Liver (tissue), 9 donors: ENCODE data around the gene ASS1. TPM values are rescaled to one million over a fixed set of nuclear protein-coding genes. Genes with fewer than 3 reads are reported as not detected.

Experiments
- DNase-seq: peaks from one replicate; pipeline ENCODE4 v3.0.0-alpha.2; 2017; ENCODE audit warnings: low spot score
- H3K27ac ChIP-seq, 2 donors: one replicate each; pipeline ENCODE4 v1.7.0; 2013; ENCODE audit warnings: inconsistent platforms in 2 of 2, low read length in 2 of 2, control low read depth in 1 of 2, low read depth in 1 of 2, mild to moderate bottlenecking in 1 of 2
- H3K27me3 ChIP-seq, 4 donors: one replicate each; pipeline versions ENCODE4 v1.6.1 to v1.7.0; 2013; ENCODE audit warnings: low read length in 3 of 4, inconsistent platforms in 1 of 4, mild to moderate bottlenecking in 1 of 4, moderate library complexity in 1 of 4; ENCODE audit not compliant: control insufficient read depth in 4 of 4, insufficient read depth in 4 of 4
- H3K36me3 ChIP-seq, 4 donors: one replicate each; pipeline versions ENCODE4 v1.6.1 to v1.7.0; 2013; ENCODE audit warnings: low read length in 3 of 4, mild to moderate bottlenecking in 3 of 4, low read depth in 1 of 4, moderate library complexity in 1 of 4; ENCODE audit not compliant: control insufficient read depth in 4 of 4, insufficient read depth in 3 of 4
- H3K4me1 ChIP-seq, 4 donors: one replicate each; pipeline versions ENCODE4 v1.6.1 to v1.7.0; 2013; ENCODE audit warnings: low read length in 3 of 4, mild to moderate bottlenecking in 3 of 4, moderate library complexity in 1 of 4; ENCODE audit not compliant: control insufficient read depth in 4 of 4, insufficient read depth in 4 of 4
- H3K4me3 ChIP-seq, 3 donors: one replicate each; pipeline versions ENCODE4 v1.6.1 to v1.7.0; 2013; ENCODE audit warnings: low read length in 3 of 3, control low read depth in 1 of 3, low read depth in 1 of 3, mild to moderate bottlenecking in 1 of 3
- H3K9ac ChIP-seq, 2 donors: one replicate each; pipeline ENCODE4 v1.7.0; 2013; ENCODE audit warnings: low read length in 2 of 2, mild to moderate bottlenecking in 2 of 2, moderate library complexity in 2 of 2, control low read depth in 1 of 2, low read depth in 1 of 2
- H3K9me3 ChIP-seq, 4 donors: one replicate each; pipeline versions ENCODE4 v1.6.1 to v1.7.0; 2013; ENCODE audit warnings: low read length in 3 of 4; ENCODE audit not compliant: control insufficient read depth in 4 of 4
- EGR1 ChIP-seq, 2 donors: IDR thresholded peaks; 2 replicates each; pipeline ENCODE4 v1.6.1; 2016 to 2018; ENCODE audit warnings: antibody characterized with exemption in 2 of 2, low read depth in 2 of 2
- FOXA1 ChIP-seq: IDR thresholded peaks from 2 replicates; pipeline ENCODE4 v1.6.1; 2016; ENCODE audit warnings: antibody characterized with exemption
- FOXA2 ChIP-seq: IDR thresholded peaks from 2 replicates; pipeline ENCODE4 v1.6.1; 2016; ENCODE audit warnings: antibody characterized with exemption
- GABPA ChIP-seq, 2 donors: IDR thresholded peaks in 1 of 2; conservative IDR thresholded peaks in 1 of 2; 2 replicates each; pipeline ENCODE4 v1.6.1; 2016; ENCODE audit warnings: antibody characterized with exemption in 2 of 2, mild to moderate bottlenecking in 1 of 2, moderate library complexity in 1 of 2
- HNF4A ChIP-seq, 2 donors: conservative IDR thresholded peaks; 2 replicates each; pipeline ENCODE4 v1.6.1; 2016; ENCODE audit warnings: antibody characterized with exemption in 2 of 2, mild to moderate bottlenecking in 2 of 2
- HNF4G ChIP-seq: IDR thresholded peaks from 2 replicates; pipeline ENCODE4 v1.6.1; 2016; ENCODE audit warnings: antibody characterized with exemption
- JUND ChIP-seq, 2 donors: IDR thresholded peaks; 2 replicates each; pipeline ENCODE4 v1.6.1; 2016; ENCODE audit warnings: antibody characterized with exemption in 2 of 2
- MAX ChIP-seq: IDR thresholded peaks from 2 replicates; pipeline ENCODE4 v1.6.1; 2016; ENCODE audit warnings: antibody characterized with exemption
- NR2F2 ChIP-seq: IDR thresholded peaks from 2 replicates; pipeline ENCODE4 v1.6.1; 2016; ENCODE audit warnings: antibody characterized with exemption
- RAD21 ChIP-seq, 2 donors: IDR thresholded peaks; 2 replicates each; pipeline ENCODE4 v1.6.1; 2016; ENCODE audit warnings: antibody characterized with exemption in 2 of 2, mild to moderate bottlenecking in 2 of 2
- REST ChIP-seq: IDR thresholded peaks from 2 replicates; pipeline ENCODE4 v1.6.1; 2016; ENCODE audit warnings: antibody characterized with exemption, mild to moderate bottlenecking
- RXRA ChIP-seq, 2 donors: IDR thresholded peaks; 2 replicates each; pipeline ENCODE4 v1.6.1; 2017 to 2018; ENCODE audit warnings: antibody characterized with exemption in 2 of 2, mild to moderate bottlenecking in 1 of 2
- SP1 ChIP-seq: IDR thresholded peaks from 2 replicates; pipeline ENCODE4 v1.6.1; 2018; ENCODE audit warnings: antibody characterized with exemption, mild to moderate bottlenecking
- TAF1 ChIP-seq: conservative IDR thresholded peaks from 2 replicates; pipeline ENCODE4 v1.6.1; 2016; ENCODE audit warnings: antibody characterized with exemption, mild to moderate bottlenecking
- YY1 ChIP-seq: IDR thresholded peaks from 2 replicates; pipeline ENCODE4 v1.6.1; 2016; ENCODE audit warnings: antibody characterized with exemption, mild to moderate bottlenecking
- WGBS: extraction: QIAGEN DNeasy Blood & Tissue Kit; methylation state at CpG from one replicate; pipeline ENCODE4 v1.1.7; 2013; 5-methylcytosine and 5-hydroxymethylcytosine counted together
- polyA plus RNA-seq, 2 donors: library from polyadenylated mRNA; stranded (reverse) in 1 of 2; unstranded in 1 of 2; fragments of 200-250 nt in 1 of 2; fragments of >200 nt in 1 of 2; fragmentation: Nextera tagmentation in 1 of 2; extraction: Ambion mirVana in 1 of 2; gene quantifications; one replicate each; pipeline versions ENCODE4 v1.2.1 to v1.2.3, GENCODE V29; 2013 to 2015
- total RNA-seq, 2 donors: library from RNA; depleted of rRNA; stranded (reverse); fragments of >200 nt; gene quantifications; one replicate each; pipeline ENCODE4 v1.2.3, GENCODE V29; 2014
- TF ChIP-seq, protein P1 (sequence below): fragments of 150-350 bp; IDR thresholded peaks from 2 replicates; pipeline ENCODE4 v1.5.1; 2017; ENCODE audit warnings: improper control_type of control experiment, low read depth, low read length; ENCODE audit not compliant: missing input control
- TF ChIP-seq, protein P2 (sequence below): IDR thresholded peaks from 2 replicates; pipeline ENCODE4 v1.6.1; 2016; ENCODE audit warnings: antibody characterized with exemption
- donor health status: healthy.
- donor health status: healthy.
- donor health status: healthy.
- donor health status: healthy.
- donor health status: healthy.

Gene ASS1
- total and polyA plus RNA-seq, 4 donors: 396 to 711 (median 533) TPM

DNA sequence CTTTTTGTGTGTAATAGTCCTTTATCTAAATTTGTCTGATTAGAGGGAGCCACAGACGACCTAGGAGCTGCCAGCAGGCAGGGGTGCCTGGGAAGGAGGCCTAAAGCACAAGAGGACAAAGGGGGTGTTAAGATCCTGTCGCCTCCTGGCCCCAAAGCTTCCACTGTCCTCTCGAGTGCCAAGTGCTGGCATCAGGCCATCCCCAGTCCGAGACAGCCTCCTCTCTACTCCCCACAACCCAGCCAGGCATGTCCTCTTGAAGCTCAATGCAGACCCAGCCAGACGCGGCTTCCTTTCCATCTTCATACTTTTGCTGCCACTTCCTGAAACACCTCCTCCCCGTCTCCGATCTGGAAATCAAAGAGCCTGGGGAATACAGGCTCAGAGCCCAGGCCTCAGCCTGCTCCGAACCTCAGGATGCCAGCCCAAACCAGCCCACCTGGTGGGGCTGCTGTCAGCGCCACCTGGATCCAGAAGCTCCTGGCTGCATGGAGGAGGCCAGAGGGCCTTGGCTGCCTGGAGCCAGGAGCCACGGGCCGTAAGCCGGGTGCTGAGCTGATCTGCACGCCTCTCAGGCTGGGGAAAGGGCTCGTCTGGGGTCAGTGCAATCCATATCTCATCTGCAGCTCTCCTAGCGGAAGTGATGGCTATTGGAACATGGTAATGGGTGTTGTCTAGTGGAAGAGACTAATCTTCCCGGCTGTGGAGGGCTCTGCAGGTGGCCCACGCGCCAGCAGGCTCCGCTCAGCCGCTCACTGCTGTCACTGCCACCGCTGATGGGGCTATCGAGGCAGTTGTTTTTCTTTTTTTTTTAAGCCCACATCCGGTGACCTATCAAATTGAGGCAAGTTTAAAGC is 74.4 kb downstream of the ASS1 start:
- TF ChIP-seq, protein P1, sequence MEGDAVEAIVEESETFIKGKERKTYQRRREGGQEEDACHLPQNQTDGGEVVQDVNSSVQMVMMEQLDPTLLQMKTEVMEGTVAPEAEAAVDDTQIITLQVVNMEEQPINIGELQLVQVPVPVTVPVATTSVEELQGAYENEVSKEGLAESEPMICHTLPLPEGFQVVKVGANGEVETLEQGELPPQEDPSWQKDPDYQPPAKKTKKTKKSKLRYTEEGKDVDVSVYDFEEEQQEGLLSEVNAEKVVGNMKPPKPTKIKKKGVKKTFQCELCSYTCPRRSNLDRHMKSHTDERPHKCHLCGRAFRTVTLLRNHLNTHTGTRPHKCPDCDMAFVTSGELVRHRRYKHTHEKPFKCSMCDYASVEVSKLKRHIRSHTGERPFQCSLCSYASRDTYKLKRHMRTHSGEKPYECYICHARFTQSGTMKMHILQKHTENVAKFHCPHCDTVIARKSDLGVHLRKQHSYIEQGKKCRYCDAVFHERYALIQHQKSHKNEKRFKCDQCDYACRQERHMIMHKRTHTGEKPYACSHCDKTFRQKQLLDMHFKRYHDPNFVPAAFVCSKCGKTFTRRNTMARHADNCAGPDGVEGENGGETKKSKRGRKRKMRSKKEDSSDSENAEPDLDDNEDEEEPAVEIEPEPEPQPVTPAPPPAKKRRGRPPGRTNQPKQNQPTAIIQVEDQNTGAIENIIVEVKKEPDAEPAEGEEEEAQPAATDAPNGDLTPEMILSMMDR: no peak
- TF ChIP-seq REST: no peak
- no peak for TF ChIP-seq SP1
- no peak for TF ChIP-seq FOXA1
- TF ChIP-seq TAF1: no peak
- TF ChIP-seq GABPA (IDR thresholded peaks at IDR 0.05 in 1 of 2, conservative IDR thresholded peaks at IDR 0.05 in 1 of 2): no peak
- no peak for TF ChIP-seq NR2F2
- TF ChIP-seq RXRA (IDR thresholded peaks at IDR 0.05): no peak
- TF ChIP-seq EGR1 (IDR thresholded peaks at IDR 0.05; ENCODE audit: low read depth in 2 of 2): no peak
- TF ChIP-seq HNF4G: no peak
- TF ChIP-seq YY1: no peak
- no peak for TF ChIP-seq FOXA2
- TF ChIP-seq HNF4A (conservative IDR thresholded peaks at IDR 0.05): no peak
- no peak for TF ChIP-seq JUND (IDR thresholded peaks at IDR 0.05)
- TF ChIP-seq, protein P2, sequence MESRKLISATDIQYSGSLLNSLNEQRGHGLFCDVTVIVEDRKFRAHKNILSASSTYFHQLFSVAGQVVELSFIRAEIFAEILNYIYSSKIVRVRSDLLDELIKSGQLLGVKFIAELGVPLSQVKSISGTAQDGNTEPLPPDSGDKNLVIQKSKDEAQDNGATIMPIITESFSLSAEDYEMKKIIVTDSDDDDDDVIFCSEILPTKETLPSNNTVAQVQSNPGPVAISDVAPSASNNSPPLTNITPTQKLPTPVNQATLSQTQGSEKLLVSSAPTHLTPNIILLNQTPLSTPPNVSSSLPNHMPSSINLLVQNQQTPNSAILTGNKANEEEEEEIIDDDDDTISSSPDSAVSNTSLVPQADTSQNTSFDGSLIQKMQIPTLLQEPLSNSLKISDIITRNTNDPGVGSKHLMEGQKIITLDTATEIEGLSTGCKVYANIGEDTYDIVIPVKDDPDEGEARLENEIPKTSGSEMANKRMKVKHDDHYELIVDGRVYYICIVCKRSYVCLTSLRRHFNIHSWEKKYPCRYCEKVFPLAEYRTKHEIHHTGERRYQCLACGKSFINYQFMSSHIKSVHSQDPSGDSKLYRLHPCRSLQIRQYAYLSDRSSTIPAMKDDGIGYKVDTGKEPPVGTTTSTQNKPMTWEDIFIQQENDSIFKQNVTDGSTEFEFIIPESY: no peak
- no peak for TF ChIP-seq RAD21 (IDR thresholded peaks at IDR 0.05)
- TF ChIP-seq MAX: no peak
- H3K4me3 ChIP-seq: no peak overlapping the region
- DNase-seq: no peak
- no peaks in the 10 kb centered on the region for H3K27me3 ChIP-seq
- H3K36me3 ChIP-seq: no peaks in the 10 kb centered on the region
- H3K4me1 ChIP-seq: peaks cover 0 to 9% (median 4%) of the 10 kb centered on the region in 4 donors
- no peak overlapping the region for H3K9ac ChIP-seq
- no peaks in the 10 kb centered on the region for H3K9me3 ChIP-seq
- no peak overlapping the region for H3K27ac ChIP-seq
- 77% methylated on average over 24 of the region's 24 CpGs for WGBS
